Activated T-cell treated with anti-CD3 and anti-CD28 coated beads, Interleukin-2, amount 50 U/mL, for 24 hours (primary cell): Measurements from ENCODE around the gene MOK.

Source experiments
- DNase-seq: peaks from one replicate; pipeline ENCODE4 v3.0.0-alpha.2; 2020
- H3K27ac Mint-ChIP-seq: 2 replicates; pipeline ENCODE4 v1.8.0; 2020; ENCODE audit warnings: mild to moderate bottlenecking, mixed read lengths
- H3K27me3 Mint-ChIP-seq: 2 replicates; pipeline ENCODE4 v1.8.0; 2020; ENCODE audit warnings: mixed read lengths
- H3K36me3 Mint-ChIP-seq: 2 replicates; pipeline ENCODE4 v1.8.0; 2020; ENCODE audit warnings: low read depth, mixed read lengths
- H3K4me1 Mint-ChIP-seq: 2 replicates; pipeline ENCODE4 v1.8.0; 2020; ENCODE audit warnings: low read depth, mixed read lengths
- H3K4me3 Mint-ChIP-seq: 2 replicates; pipeline ENCODE4 v1.8.0; 2020; ENCODE audit warnings: mild to moderate bottlenecking, moderate library complexity, mixed read lengths
- H3K9me3 Mint-ChIP-seq: 2 replicates; pipeline ENCODE4 v1.8.0; 2020; ENCODE audit warnings: mixed read lengths

The MOK gene

GRCh38 chr14:102234331-102235264 is 70.4 kb downstream of the MOK start:
- Mint-ChIP-seq H3K9me3 (no peaks in the 10 kb centered on the region), H3K4me3 (no peak overlapping the region), H3K36me3 (no peaks in the 10 kb centered on the region), H3K27ac (no peak overlapping the region), H3K4me1 (no peaks in the 10 kb centered on the region), H3K27me3 (no peaks in the 10 kb centered on the region)
- no peak for DNase-seq

DNA sequence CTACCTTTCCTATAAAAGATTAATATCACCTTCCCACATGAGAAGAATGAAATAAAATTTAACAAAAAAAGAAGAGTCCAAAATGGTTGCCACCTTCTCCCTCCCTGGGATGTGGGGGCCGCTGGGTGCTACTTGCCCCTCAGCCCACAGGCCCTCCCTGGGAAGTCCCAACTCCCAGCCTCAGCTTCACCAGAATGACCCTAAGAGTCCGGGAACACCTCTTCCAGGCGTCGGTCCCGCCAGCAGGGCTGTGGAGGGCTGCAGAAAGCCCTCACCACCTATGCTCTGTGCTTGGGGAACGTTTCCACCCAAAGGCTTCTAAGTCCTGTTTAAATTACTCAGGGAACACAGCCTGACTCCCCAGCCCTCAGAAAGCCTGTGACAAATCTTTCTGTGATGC is 71.9 kb downstream of the MOK start:
- DNase-seq, result no peak
- Mint-ChIP-seq H3K9me3 (no peaks in the 10 kb centered on the region), H3K27ac (no peak overlapping the region), H3K4me1 (no peaks in the 10 kb centered on the region), H3K27me3 (no peaks in the 10 kb centered on the region), H3K36me3 (no peaks in the 10 kb centered on the region), H3K4me3 (no peak overlapping the region)

GRCh38 chr14:102232348-102232625 is 72.7 kb downstream of the MOK start:
- no peak for DNase-seq
- H3K4me1 Mint-ChIP-seq, result no peaks in the 10 kb centered on the region
- no peaks in the 10 kb centered on the region for H3K27me3 Mint-ChIP-seq
- H3K36me3 Mint-ChIP-seq, result no peaks in the 10 kb centered on the region
- no peak overlapping the region for H3K27ac Mint-ChIP-seq
- no peak overlapping the region for H3K4me3 Mint-ChIP-seq
- no peaks in the 10 kb centered on the region for H3K9me3 Mint-ChIP-seq

- H3K27ac Mint-ChIP-seq, result no peak overlapping the region
- no peaks in the 10 kb centered on the region for H3K36me3 Mint-ChIP-seq
- H3K9me3 Mint-ChIP-seq, result no peaks in the 10 kb centered on the region
- no peak for DNase-seq
- H3K4me1 Mint-ChIP-seq, result no peaks in the 10 kb centered on the region
- no peaks in the 10 kb centered on the region for H3K27me3 Mint-ChIP-seq
- H3K4me3 Mint-ChIP-seq, result no peak overlapping the region
Observed at GRCh38 chr14:102231476-102232347, 73.3 kb downstream of the MOK start.

- no peak for DNase-seq
- Mint-ChIP-seq H3K4me1 (no peaks in the 10 kb centered on the region), H3K9me3 (no peaks in the 10 kb centered on the region), H3K4me3 (no peak overlapping the region), H3K27ac (no peak overlapping the region), H3K27me3 (no peaks in the 10 kb centered on the region), H3K36me3 (no peaks in the 10 kb centered on the region)
Observed at GRCh38 chr14:102230481-102231210, 74.3 kb downstream of the MOK start.

GRCh38 chr14:102229739-102230092 is 75.2 kb downstream of the MOK start:
- H3K36me3 Mint-ChIP-seq, result peaks cover under 1% of the 10 kb centered on the region
- no peak overlapping the region for H3K4me3 Mint-ChIP-seq
- H3K27me3 Mint-ChIP-seq, result no peaks in the 10 kb centered on the region
- no peak overlapping the region for H3K27ac Mint-ChIP-seq
- H3K4me1 Mint-ChIP-seq, result no peaks in the 10 kb centered on the region
- no peak for DNase-seq
- no peaks in the 10 kb centered on the region for H3K9me3 Mint-ChIP-seq

GRCh38 chr14:102229071-102229738 is 75.8 kb downstream of the MOK start:
- Mint-ChIP-seq H3K27me3 (no peaks in the 10 kb centered on the region), H3K4me1 (no peaks in the 10 kb centered on the region), H3K9me3 (no peaks in the 10 kb centered on the region), H3K4me3 (no peak overlapping the region), H3K27ac (no peak overlapping the region), H3K36me3 (peaks cover 4% of the 10 kb centered on the region)
- DNase-seq, result no peak

DNA sequence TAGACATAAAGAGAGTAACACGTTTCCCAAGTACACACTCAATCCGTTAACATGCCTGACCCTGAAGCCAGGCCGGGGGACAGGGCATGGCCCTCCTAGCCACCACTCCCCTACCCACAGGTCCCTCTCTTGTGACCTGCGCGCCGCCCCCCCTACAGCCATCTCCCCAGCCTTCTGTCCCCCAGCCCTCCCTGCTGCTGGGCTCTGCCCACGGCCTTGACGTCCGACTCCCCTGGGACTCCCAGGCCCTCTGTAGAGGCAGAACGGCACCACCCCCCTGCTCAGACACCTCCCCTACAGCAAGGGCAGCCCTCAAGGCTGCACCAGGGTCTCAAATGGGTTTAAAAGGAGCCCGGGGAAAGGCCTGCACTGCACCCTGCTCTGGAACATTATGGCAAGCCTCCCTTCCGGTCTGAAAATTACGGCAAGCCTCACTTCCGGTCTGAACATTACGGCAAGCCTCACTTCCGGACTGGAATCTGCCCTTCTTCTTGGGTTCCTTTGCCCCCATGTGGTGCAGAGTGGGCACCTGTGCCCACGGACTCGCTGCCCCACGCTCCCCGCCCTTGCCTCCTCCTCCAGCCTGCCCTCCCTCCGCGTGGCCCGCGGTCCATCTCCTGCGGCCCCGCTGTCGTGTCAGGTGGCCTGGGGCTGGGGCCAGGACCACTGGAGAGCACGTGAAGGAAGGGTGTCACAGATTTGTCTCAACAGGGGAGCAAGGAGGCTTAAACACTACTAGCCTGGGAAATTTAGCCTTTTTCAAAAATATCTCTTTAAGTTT is 77.6 kb downstream of the MOK start:
- Mint-ChIP-seq H3K9me3 (no peaks in the 10 kb centered on the region), H3K4me3 (no peak overlapping the region), H3K27ac (no peak overlapping the region)

DNA sequence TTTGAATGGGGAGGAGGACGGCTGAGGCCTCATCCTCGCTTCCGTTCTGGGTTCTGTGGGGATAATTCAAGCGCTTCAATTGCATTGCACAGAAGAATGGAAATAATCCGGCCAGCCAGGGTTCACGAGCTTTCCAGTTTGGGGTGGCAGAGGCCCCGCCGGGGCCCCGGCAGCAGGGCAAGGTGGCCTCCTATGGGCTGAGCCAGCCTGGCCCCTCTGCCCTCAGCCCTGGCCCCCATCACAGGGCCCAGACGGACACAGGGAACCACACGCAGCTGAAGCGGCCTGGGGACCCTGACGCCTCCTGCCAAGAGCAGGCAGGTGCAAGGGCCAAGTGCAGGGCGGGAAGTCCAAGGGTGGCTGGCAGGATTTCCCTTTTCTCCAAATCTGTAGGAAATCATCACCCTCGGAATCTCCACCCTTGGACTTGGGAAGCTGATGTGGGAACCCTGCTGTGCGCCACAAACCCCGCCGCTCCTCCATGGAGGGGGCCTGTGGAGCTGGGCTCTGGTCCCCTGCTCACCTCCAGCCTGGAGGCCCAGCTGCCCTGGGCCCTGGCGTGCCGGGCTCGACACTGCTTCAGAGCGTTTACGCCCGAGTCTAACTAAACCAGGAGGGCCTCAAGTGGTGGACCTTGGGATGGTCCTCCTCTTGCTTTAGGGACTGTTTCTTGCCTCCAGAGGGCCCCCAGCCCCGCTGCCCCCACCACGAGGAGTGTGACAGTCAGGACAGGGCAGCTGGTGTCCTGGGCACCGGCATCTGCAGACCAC is 78.4 kb downstream of the MOK start:
- no peak for DNase-seq
- H3K4me1 Mint-ChIP-seq, result peaks cover under 1% of the 10 kb centered on the region
- no peak overlapping the region for H3K4me3 Mint-ChIP-seq
- no peaks in the 10 kb centered on the region for H3K9me3 Mint-ChIP-seq
- no peaks in the 10 kb centered on the region for H3K27me3 Mint-ChIP-seq
- H3K36me3 Mint-ChIP-seq, result peaks cover 20% of the 10 kb centered on the region
- H3K27ac Mint-ChIP-seq, result no peak overlapping the region

More for the DNA sequence above, 77.6 kb downstream of the MOK start:
- peaks cover 12% of the 10 kb centered on the region for H3K36me3 Mint-ChIP-seq
- no peaks in the 10 kb centered on the region for H3K27me3 Mint-ChIP-seq
- no peak for DNase-seq
- H3K4me1 Mint-ChIP-seq, result no peaks in the 10 kb centered on the region

DNA sequence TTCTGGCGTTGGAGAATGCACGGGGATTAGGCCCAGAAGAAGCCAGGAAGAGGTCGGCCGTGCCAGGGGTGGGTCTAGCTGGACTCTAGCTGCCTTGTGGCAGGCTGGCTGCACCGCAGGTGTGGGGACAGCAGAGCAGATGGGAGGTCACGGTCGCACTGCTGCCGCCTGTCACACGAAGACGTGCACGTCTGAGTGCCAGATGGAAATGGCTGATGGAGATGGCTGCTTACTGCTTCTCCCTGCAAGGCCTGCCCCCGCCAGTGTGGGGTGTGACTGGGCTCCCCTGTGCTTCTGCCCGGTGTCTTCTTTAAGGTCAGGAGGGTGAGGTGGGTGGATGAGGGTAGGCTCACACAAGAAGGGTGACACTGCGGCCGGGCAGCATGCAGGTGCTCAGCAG is 79.0 kb downstream of the MOK start:
- H3K9me3 Mint-ChIP-seq, result no peaks in the 10 kb centered on the region
- peaks cover 7% of the 10 kb centered on the region for H3K4me1 Mint-ChIP-seq
- peak overlapping the region; percentile 6 for H3K27ac Mint-ChIP-seq
- peaks cover 25% of the 10 kb centered on the region for H3K36me3 Mint-ChIP-seq
- no peaks in the 10 kb centered on the region for H3K27me3 Mint-ChIP-seq
- DNase-seq, result no peak
- H3K4me3 Mint-ChIP-seq, result no peak overlapping the region

- Mint-ChIP-seq H3K27me3 (no peaks in the 10 kb centered on the region), H3K4me1 (peaks cover 10% of the 10 kb centered on the region), H3K4me3 (no peak overlapping the region), H3K27ac (no peak overlapping the region), H3K9me3 (no peaks in the 10 kb centered on the region), H3K36me3 (peaks cover 28% of the 10 kb centered on the region)
- no peak for DNase-seq
Observed at GRCh38 chr14:102225386-102225785, 79.6 kb downstream of the MOK start.

DNA sequence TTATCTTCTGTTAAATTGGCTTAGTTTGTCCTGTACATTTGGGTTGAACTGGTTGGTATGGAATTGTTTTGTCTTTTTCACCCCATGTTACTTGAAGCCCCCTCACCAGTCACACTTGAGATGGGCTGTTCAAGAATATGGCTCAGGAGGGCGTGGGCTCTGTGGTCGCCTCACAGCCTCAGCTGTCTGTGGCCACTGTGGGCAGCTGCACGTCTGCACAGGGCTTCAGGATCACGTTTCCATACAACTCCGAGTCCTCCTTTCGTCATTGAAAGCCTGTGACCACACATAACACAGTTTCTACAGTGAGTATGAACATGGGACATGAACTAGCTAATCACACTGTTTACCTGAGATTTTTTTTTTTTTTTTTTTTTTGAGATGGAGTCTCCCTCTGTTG is 81.3 kb downstream of the MOK start:
- Mint-ChIP-seq H3K9me3 (no peaks in the 10 kb centered on the region), H3K27me3 (no peaks in the 10 kb centered on the region), H3K4me1 (peaks cover 21% of the 10 kb centered on the region), H3K27ac (no peak overlapping the region), H3K4me3 (no peak overlapping the region), H3K36me3 (peaks cover 37% of the 10 kb centered on the region)
- DNase-seq, result no peak

- Mint-ChIP-seq H3K36me3 (peaks cover 40% of the 10 kb centered on the region), H3K4me1 (peaks cover 21% of the 10 kb centered on the region), H3K4me3 (no peak overlapping the region), H3K27me3 (no peaks in the 10 kb centered on the region), H3K27ac (peak overlapping the region; percentile 18), H3K9me3 (no peaks in the 10 kb centered on the region)
- no peak for DNase-seq
Observed at GRCh38 chr14:102222751-102223150, 82.2 kb downstream of the MOK start.
